ENCODE measurements around the gene TSHZ3. TPM values are rescaled to one million over a fixed set of nuclear protein-coding genes. Genes with fewer than 3 reads are reported as not detected.
A peak's percentile ranks its signal among the peaks of the same experiment; 100 is the strongest.

The TSHZ3 gene, protein sequence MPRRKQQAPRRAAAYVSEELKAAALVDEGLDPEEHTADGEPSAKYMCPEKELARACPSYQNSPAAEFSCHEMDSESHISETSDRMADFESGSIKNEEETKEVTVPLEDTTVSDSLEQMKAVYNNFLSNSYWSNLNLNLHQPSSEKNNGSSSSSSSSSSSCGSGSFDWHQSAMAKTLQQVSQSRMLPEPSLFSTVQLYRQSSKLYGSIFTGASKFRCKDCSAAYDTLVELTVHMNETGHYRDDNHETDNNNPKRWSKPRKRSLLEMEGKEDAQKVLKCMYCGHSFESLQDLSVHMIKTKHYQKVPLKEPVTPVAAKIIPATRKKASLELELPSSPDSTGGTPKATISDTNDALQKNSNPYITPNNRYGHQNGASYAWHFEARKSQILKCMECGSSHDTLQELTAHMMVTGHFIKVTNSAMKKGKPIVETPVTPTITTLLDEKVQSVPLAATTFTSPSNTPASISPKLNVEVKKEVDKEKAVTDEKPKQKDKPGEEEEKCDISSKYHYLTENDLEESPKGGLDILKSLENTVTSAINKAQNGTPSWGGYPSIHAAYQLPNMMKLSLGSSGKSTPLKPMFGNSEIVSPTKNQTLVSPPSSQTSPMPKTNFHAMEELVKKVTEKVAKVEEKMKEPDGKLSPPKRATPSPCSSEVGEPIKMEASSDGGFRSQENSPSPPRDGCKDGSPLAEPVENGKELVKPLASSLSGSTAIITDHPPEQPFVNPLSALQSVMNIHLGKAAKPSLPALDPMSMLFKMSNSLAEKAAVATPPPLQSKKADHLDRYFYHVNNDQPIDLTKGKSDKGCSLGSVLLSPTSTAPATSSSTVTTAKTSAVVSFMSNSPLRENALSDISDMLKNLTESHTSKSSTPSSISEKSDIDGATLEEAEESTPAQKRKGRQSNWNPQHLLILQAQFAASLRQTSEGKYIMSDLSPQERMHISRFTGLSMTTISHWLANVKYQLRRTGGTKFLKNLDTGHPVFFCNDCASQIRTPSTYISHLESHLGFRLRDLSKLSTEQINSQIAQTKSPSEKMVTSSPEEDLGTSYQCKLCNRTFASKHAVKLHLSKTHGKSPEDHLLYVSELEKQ
- 1.7 and 2.4 TPM in 2 replicates for polyA plus RNA-seq
- 3.9 and 5.4 TPM in 2 replicates for polyA minus RNA-seq

DNA sequence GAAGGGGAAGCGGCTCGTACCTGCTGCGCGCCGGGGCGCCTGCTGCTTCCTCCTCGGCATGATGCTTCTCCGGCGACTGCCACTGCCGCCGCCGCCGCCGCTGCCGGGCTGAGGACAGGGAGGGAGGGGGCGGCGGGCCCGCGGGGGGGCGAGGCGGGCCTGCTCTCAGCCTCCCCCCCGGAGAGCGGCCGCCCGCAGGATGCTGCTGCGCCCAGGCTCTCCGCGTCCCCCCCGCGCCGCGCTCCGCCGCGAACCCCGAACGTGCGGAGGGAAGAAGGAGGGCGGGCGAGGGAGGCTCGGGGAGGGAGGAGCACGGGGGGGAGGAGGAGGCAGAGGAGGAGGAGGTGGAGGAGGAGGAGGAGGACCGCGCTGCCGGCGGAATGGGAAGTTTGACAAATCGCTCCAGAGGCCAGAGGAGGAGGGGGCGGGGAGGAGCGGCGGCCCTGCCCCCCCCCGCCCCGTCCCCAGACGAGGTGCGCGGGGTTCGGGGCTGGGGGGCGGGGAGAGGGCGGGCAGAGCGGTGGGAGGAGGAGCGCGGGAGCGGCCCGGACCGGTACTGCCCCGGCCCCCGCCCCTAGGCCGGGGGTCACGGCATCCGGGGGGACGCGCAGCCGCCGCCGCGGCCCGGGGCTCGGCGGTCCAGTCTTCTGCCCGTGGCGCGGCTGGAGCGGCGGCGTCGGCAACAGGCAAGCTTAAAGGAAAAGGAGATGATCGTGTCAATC is at the start of gene TSHZ3:
Gene TSHZ3, minus strand, starts transcription at position 277 of the 722 bp plus-strand sequence. Its CDS starts 217 bp downstream, at position 60.
- H3K79me2 ChIP-seq (replicated peaks; ENCODE audit: insufficient read depth, low read length): peaks cover 12% of the 10 kb centered on the region
- H2AFZ ChIP-seq (ENCODE audit: low read depth, low read length): no peak within 1 kb of the TSS
- no peaks in the 10 kb centered on the region for H3F3A ChIP-seq (ENCODE audit: insufficient read depth, low read length, poor library complexity, severe bottlenecking)
- no peak within 1 kb of the TSS for H3K27ac ChIP-seq (ENCODE audit: low read length)
- TF ChIP-seq, protein P1, sequence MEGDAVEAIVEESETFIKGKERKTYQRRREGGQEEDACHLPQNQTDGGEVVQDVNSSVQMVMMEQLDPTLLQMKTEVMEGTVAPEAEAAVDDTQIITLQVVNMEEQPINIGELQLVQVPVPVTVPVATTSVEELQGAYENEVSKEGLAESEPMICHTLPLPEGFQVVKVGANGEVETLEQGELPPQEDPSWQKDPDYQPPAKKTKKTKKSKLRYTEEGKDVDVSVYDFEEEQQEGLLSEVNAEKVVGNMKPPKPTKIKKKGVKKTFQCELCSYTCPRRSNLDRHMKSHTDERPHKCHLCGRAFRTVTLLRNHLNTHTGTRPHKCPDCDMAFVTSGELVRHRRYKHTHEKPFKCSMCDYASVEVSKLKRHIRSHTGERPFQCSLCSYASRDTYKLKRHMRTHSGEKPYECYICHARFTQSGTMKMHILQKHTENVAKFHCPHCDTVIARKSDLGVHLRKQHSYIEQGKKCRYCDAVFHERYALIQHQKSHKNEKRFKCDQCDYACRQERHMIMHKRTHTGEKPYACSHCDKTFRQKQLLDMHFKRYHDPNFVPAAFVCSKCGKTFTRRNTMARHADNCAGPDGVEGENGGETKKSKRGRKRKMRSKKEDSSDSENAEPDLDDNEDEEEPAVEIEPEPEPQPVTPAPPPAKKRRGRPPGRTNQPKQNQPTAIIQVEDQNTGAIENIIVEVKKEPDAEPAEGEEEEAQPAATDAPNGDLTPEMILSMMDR (IDR thresholded peaks at IDR 0.05; ENCODE audit: poor library complexity, severe bottlenecking): no peak
- no peak for TF ChIP-seq EZH2 (IDR thresholded peaks at IDR 0.05; ENCODE audit: borderline replicate concordance, insufficient read depth, low read length, poor library complexity, severe bottlenecking)
- TF ChIP-seq POLR2AphosphoS5 (IDR thresholded peaks at IDR 0.05): peak; percentile 5
- TF ChIP-seq, protein P2, sequence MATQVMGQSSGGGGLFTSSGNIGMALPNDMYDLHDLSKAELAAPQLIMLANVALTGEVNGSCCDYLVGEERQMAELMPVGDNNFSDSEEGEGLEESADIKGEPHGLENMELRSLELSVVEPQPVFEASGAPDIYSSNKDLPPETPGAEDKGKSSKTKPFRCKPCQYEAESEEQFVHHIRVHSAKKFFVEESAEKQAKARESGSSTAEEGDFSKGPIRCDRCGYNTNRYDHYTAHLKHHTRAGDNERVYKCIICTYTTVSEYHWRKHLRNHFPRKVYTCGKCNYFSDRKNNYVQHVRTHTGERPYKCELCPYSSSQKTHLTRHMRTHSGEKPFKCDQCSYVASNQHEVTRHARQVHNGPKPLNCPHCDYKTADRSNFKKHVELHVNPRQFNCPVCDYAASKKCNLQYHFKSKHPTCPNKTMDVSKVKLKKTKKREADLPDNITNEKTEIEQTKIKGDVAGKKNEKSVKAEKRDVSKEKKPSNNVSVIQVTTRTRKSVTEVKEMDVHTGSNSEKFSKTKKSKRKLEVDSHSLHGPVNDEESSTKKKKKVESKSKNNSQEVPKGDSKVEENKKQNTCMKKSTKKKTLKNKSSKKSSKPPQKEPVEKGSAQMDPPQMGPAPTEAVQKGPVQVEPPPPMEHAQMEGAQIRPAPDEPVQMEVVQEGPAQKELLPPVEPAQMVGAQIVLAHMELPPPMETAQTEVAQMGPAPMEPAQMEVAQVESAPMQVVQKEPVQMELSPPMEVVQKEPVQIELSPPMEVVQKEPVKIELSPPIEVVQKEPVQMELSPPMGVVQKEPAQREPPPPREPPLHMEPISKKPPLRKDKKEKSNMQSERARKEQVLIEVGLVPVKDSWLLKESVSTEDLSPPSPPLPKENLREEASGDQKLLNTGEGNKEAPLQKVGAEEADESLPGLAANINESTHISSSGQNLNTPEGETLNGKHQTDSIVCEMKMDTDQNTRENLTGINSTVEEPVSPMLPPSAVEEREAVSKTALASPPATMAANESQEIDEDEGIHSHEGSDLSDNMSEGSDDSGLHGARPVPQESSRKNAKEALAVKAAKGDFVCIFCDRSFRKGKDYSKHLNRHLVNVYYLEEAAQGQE (IDR thresholded peaks at IDR 0.05; ENCODE audit: borderline replicate concordance): no peak
- peak; percentile 13 for TF ChIP-seq EP300 (conservative IDR thresholded peaks at IDR 0.05; ENCODE audit: poor library complexity, severe bottlenecking)
- TF ChIP-seq RAD21 (conservative IDR thresholded peaks at IDR 0.05): peak; percentile 18
- no peak for TF ChIP-seq TAF1 (IDR thresholded peaks at IDR 0.05; ENCODE audit: low read depth)
- peak; percentile 21 for TF ChIP-seq MXI1 (conservative IDR thresholded peaks at IDR 0.05; ENCODE audit: poor library complexity, severe bottlenecking)
- TF ChIP-seq SMC3 (conservative IDR thresholded peaks at IDR 0.05; ENCODE audit: poor library complexity): no peak
- no peaks in the 10 kb centered on the region for H3K9me3 ChIP-seq (ENCODE audit: low read length)
- no peaks in the 10 kb centered on the region for H4K20me1 ChIP-seq (ENCODE audit: insufficient read depth)
- peak within 1 kb of the TSS; percentile 21 for H3K4me2 ChIP-seq (ENCODE audit: low read length)
- peaks cover 49% of the 10 kb centered on the region for H3K27me3 ChIP-seq (ENCODE audit: insufficient read depth, low read depth, low read length)
- H3K4me3 ChIP-seq (ENCODE audit: low read length): peak within 1 kb of the TSS; percentile 89
- no peaks in the 10 kb centered on the region for H3K9me2 ChIP-seq (ENCODE audit: insufficient read depth, low read length)
- peak within 1 kb of the TSS; percentile 59 for H3K9ac ChIP-seq (ENCODE audit: low read length)
- no peaks in the 10 kb centered on the region for H3K36me3 ChIP-seq (ENCODE audit: insufficient read depth, low read length)
